K562 (cell line): ENCODE results near the gene ADPRHL1. TPM values are rescaled to one million over a fixed set of nuclear protein-coding genes. Genes with fewer than 3 reads are reported as not detected.

Experiments used
- ATAC-seq: fragments of 200-7000 bp; cut with Tn5 transposase; 3 replicates; pipeline ENCODE4 v1.9.1; 2020; ENCODE audit warnings: moderate library complexity
- BruUV-seq: library from RNA; stranded (reverse); fragments of 400-500 nt; replicated peaks from 2 replicates; lab custom pipeline; 2021; lab: Mats Ljungman, UMichigan
- CTCF ChIA-PET: fragments of 300-600 bp; formaldehyde crosslinking; extraction: SDS; loops from one replicate; lab custom pipeline; 2021; ENCODE audit warnings: low intra/inter-chr PET ratio; lab: Yijun Ruan, JAX
- POLR2A ChIA-PET: fragments of 300-600, 350-650 bp; sonication (Branson Sonifier 250); formaldehyde crosslinking; extraction: SDS; loops from one replicate; lab custom pipeline; 2021; ENCODE audit warnings: antibody characterized with exemption, inconsistent platforms; lab: Yijun Ruan, JAX
- DNase-seq, 4 experiments: peaks; one replicate each; pipeline versions ENCODE4 v3.0.0 to v3.0.0-alpha.2; 2011 to 2018; ENCODE audit warnings: low spot score in 3 of 4, mixed read lengths in 3 of 4; ENCODE audit errors: extremely low read depth in 1 of 4
- FAIRE-seq: peaks from 2 replicates; lab custom pipeline; 2011; peaks lifted over from hg19 to GRCh38; lab: Jason Lieb, UNC
- H2AFZ ChIP-seq: 2 replicates; pipeline ENCODE4 v1.6.0; 2011; ENCODE audit warnings: low read depth, low read length, control low read depth, inconsistent platforms
- H3K27ac ChIP-seq: fragments of 200-600 bp; 3 replicates; pipeline ENCODE4 v1.8.0; 2011; ENCODE audit warnings: low read depth, mild to moderate bottlenecking, control low read depth, inconsistent platforms, low read length, moderate library complexity, mixed read lengths; ENCODE audit errors: extremely low read depth
- H3K27me3 ChIP-seq, 2 experiments: fragments of 300-600 bp in 1 of 2; 2 replicates in 1 of 2; 3 replicates in 1 of 2; pipeline versions ENCODE4 v1.6.0 to v1.8.0; 2011; ENCODE audit warnings: inconsistent platforms in 2 of 2, low read length in 2 of 2, mild to moderate bottlenecking in 1 of 2, mixed read lengths in 1 of 2, moderate library complexity in 1 of 2; ENCODE audit not compliant: control insufficient read depth in 2 of 2, insufficient read depth in 2 of 2
- H3K36me3 ChIP-seq: fragments of 300-600 bp; 3 replicates; pipeline ENCODE4 v1.8.0; 2011; ENCODE audit warnings: mild to moderate bottlenecking, low read length, inconsistent platforms; ENCODE audit not compliant: control insufficient read depth, insufficient read depth
- H3K4me1 ChIP-seq, 2 experiments: fragments of 200-600 bp in 1 of 2; replicated peaks in 1 of 2; 2 replicates in 1 of 2; 3 replicates in 1 of 2; pipeline versions ENCODE4 v1.5.1 to v1.8.0; 2011; ENCODE audit warnings: inconsistent platforms in 2 of 2, low read length in 2 of 2, mild to moderate bottlenecking in 1 of 2, mixed read lengths in 1 of 2, moderate library complexity in 1 of 2; ENCODE audit not compliant: control insufficient read depth in 2 of 2, insufficient read depth in 2 of 2
- H3K4me2 ChIP-seq: 2 replicates; pipeline ENCODE4 v1.6.1; 2011; ENCODE audit warnings: low read length, control low read depth, inconsistent platforms, mixed read lengths; ENCODE audit not compliant: insufficient read depth
- H3K4me3 ChIP-seq: fragments of 200-600 bp; sonication (generic), shearing (Covaris generic); 2 replicates; pipeline ENCODE4 v1.5.1; 2016; ENCODE audit warnings: control low read depth, inconsistent platforms
- H3K79me2 ChIP-seq: fragments of 200-600 bp; 3 replicates; pipeline ENCODE4 v1.8.0; 2011; ENCODE audit warnings: low read length, inconsistent platforms; ENCODE audit not compliant: control insufficient read depth, insufficient read depth
- H3K9ac ChIP-seq, 2 experiments: 2 replicates each; pipeline versions ENCODE4 v1.6.0 to v1.6.1; 2011; ENCODE audit warnings: low read depth in 2 of 2, low read length in 2 of 2, control low read depth in 1 of 2, inconsistent platforms in 1 of 2, mild to moderate bottlenecking in 1 of 2, mixed read lengths in 1 of 2; ENCODE audit not compliant: insufficient read depth in 1 of 2
- H3K9me1 ChIP-seq: one replicate; pipeline ENCODE4 v1.6.0; 2011; ENCODE audit warnings: inconsistent platforms, mild to moderate bottlenecking, low read length, moderate library complexity; ENCODE audit not compliant: control insufficient read depth, insufficient read depth
- H3K9me3 ChIP-seq: replicated peaks from 2 replicates; pipeline ENCODE4 v1.5.1; 2011; ENCODE audit warnings: low read depth, low read length, inconsistent platforms; ENCODE audit not compliant: control insufficient read depth, insufficient read depth
- H4K20me1 ChIP-seq: replicated peaks from 2 replicates; pipeline ENCODE4 v1.6.1; 2011; ENCODE audit warnings: low read length, inconsistent platforms, mixed read lengths; ENCODE audit not compliant: control insufficient read depth, insufficient read depth
- CBX5 ChIP-seq: IDR thresholded peaks from 2 replicates; pipeline ENCODE4 v1.6.1; 2014; ENCODE audit warnings: low read depth, borderline replicate concordance
- CEBPB ChIP-seq: fragments of 450-650 bp; IDR thresholded peaks from 2 replicates; pipeline ENCODE4 v1.6.1; 2016; ENCODE audit warnings: missing genetic modification characterization, missing compliant biosample characterization
- CHD1 ChIP-seq: fragments of 200-600 bp; sonication (generic); IDR thresholded peaks from one replicate; pipeline ENCODE4 v1.6.1; 2012; ENCODE audit warnings: mild to moderate bottlenecking, moderate library complexity, low read length, inconsistent platforms
- EP400 ChIP-seq: fragments of 450-650 bp; IDR thresholded peaks from 2 replicates; pipeline ENCODE4 v1.6.1; 2017; ENCODE audit warnings: antibody characterized with exemption, mild to moderate bottlenecking, moderate library complexity
- NFXL1 ChIP-seq: fragments of 450-650 bp; formaldehyde crosslinking; IDR thresholded peaks from 2 replicates; pipeline ENCODE4 v1.4.0; 2021; ENCODE audit warnings: mild to moderate bottlenecking
- NRF1 ChIP-seq, 2 experiments: fragments of 450-650 bp; IDR thresholded peaks in 1 of 2; conservative IDR thresholded peaks in 1 of 2; 2 replicates each; pipeline ENCODE4 v1.6.1; 2014; ENCODE audit warnings: mild to moderate bottlenecking in 2 of 2
- SIN3A ChIP-seq, 2 experiments: fragments of 150-350 bp in 1 of 2; IDR thresholded peaks; 2 replicates each; pipeline ENCODE4 v1.6.1; 2011 to 2016; ENCODE audit warnings: borderline replicate concordance in 2 of 2, low read depth in 2 of 2, low read length in 2 of 2, mild to moderate bottlenecking in 2 of 2, moderate library complexity in 2 of 2; ENCODE audit not compliant: control insufficient read depth in 1 of 2
- SIRT6 ChIP-seq: IDR thresholded peaks from one replicate; pipeline ENCODE4 v1.6.1; 2012; ENCODE audit warnings: low read depth, mild to moderate bottlenecking, control low read depth, inconsistent platforms, low read length, moderate library complexity
- TFAM ChIP-seq: fragments of 250-450 bp; sonication (Bioruptor Pico); conservative IDR thresholded peaks from 2 replicates; pipeline ENCODE4 v1.5.0; 2021; ENCODE audit warnings: mild to moderate bottlenecking, moderate library complexity
- ZFP30 ChIP-seq: fragments of 250-450 bp; sonication (Bioruptor Pico); IDR thresholded peaks from 2 replicates; pipeline ENCODE4 v1.8.0; 2022; ENCODE audit warnings: moderate library complexity, mild to moderate bottlenecking, inconsistent platforms, borderline replicate concordance
- WGBS: fragments of 100-300 bp; shearing (Covaris generic); methylation state at CpG from one replicate; pipeline ENCODE4 v1.1.6; 2016; ENCODE audit warnings: low coverage, mixed read lengths; ENCODE audit not compliant: insufficient coverage; ENCODE audit errors: missing lambda C conversion rate; 5-methylcytosine and 5-hydroxymethylcytosine counted together
- in situ Hi-C: fragments of 300-500 bp; cut with MboI; formaldehyde crosslinking; loops from 4 replicates; pipeline ENCODE4 v1.15.0; 2018; ENCODE audit warnings: inconsistent platforms, mixed read lengths
- intact Hi-C: fragments of 100-400 bp; cut with micrococcal nuclease; formaldehyde crosslinking; loops from 2 replicates; pipeline ENCODE4 v1.14.2; 2022
- polyA plus RNA-seq, 8 experiments: library from polyadenylated mRNA; depleted of rRNA in 4 of 8; stranded (reverse) in 5 of 8; unstranded in 3 of 8; fragments of >200 nt; fragmentation: Nextera tagmentation in 2 of 8; fragmentation: Illumina TruSeq in 1 of 8; extraction: Ambion mirVana in 2 of 8; extraction: Trizol in 1 of 8; gene quantifications; 2 replicates each; pipeline versions ENCODE4 v1.2.1 to v1.2.3, GENCODE V29; 2011 to 2014; ENCODE audit warnings: inconsistent platforms in 1 of 8, missing spikeins in 1 of 8
- total RNA-seq, 7 experiments: library from RNA; depleted of rRNA in 6 of 7; stranded (reverse); fragments of >200 nt in 6 of 7; fragmentation: Illumina TruSeq in 2 of 7; extraction: Trizol in 2 of 7; gene quantifications; 2 replicates each; pipeline versions ENCODE4 v1.2.1 to v1.2.3, GENCODE V29; 2011 to 2021; ENCODE audit warnings: low replicate concordance in 1 of 7
- TF ChIP-seq, protein P1 (sequence below), 2 experiments: IDR thresholded peaks; 2 replicates each; pipeline ENCODE4 v1.6.1; 2012; ENCODE audit warnings: improper control_type of control experiment in 2 of 2, low read depth in 2 of 2, low read length in 2 of 2, borderline replicate concordance in 1 of 2

The ADPRHL1 gene
- total and polyA plus RNA-seq, 9 of the 15 experiments (the other 6 are each of a cell fraction or from before 2014, with no cell fraction given) = 0.06 to 0.76 (median 0.37) TPM; not detected in 1

DNA sequence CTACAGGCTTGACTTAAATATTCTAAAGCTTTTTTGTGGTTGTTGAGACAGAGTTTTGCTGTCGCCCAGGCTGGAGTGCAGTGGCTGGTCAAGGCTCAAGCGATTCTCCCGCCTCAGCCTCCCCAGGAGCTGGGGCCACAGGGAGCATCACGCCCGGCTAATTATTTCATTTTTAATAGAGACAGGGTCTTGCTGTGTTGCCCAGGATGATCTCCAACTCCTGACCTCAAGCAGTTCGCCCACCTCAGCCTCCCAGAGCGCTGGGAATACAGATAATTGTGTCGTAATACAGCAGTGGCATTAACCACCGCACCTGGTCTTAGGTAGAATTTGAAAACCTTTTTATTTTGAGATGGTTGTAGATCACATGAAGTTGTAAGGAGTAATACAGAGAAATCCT lies 38.7 kb upstream of the ADPRHL1 start:
- H3K9me3 ChIP-seq = no peaks in the 10 kb centered on the region
- peak; percentile 51 for FAIRE-seq
- POLR2A ChIA-PET = no interaction called here
- 5% methylated on average over 9 of the region's 9 CpGs for WGBS
- peak overlapping the region; percentile 89 for H3K4me3 ChIP-seq
- H3K36me3 ChIP-seq = peaks cover 42% of the 10 kb centered on the region; the same call in 2 of the 3 replicates
- H3K27me3 ChIP-seq = no peaks in the 10 kb centered on the region
- TF ChIP-seq CEBPB (tag) (0 out of 2 replicates have a peak, but pooled peaks have one; percentile 14), TFAM (no peak), NRF1 (conservative IDR thresholded peaks at IDR 0.05 in 1 of 2, IDR thresholded peaks at IDR 0.05 in 1 of 2) (peak in 1 of 2 experiments; percentile 49)
- H4K20me1 ChIP-seq = peaks cover 1% of the 10 kb centered on the region
- peak overlapping the region; percentile 88 for H3K27ac ChIP-seq
- CTCF ChIA-PET = no interaction called here
- peak overlapping the region; percentile 50; the same call in 1 of the 2 replicates for H2AFZ ChIP-seq
- intact Hi-C loops = no loop called here
- BruUV-seq = no TSS peak
- H3K4me1 ChIP-seq = peaks cover 15 to 36% of the 10 kb centered on the region in 2 experiments
- peaks cover 95% of the 10 kb centered on the region for H3K79me2 ChIP-seq
- peak overlapping the region; percentile 87 to 93 for H3K9ac ChIP-seq
- ATAC-seq = no peak
- peak overlapping the region; percentile 71 for H3K4me2 ChIP-seq
- in situ Hi-C loops = loop anchor here (10.0 kb wide), 1 partner anchor 233 kb away; no protein-coding TSS in a partner anchor
- peak in 1 of 4 experiments; percentile 16 for DNase-seq
- peaks cover 3% of the 10 kb centered on the region for H3K9me1 ChIP-seq

DNA sequence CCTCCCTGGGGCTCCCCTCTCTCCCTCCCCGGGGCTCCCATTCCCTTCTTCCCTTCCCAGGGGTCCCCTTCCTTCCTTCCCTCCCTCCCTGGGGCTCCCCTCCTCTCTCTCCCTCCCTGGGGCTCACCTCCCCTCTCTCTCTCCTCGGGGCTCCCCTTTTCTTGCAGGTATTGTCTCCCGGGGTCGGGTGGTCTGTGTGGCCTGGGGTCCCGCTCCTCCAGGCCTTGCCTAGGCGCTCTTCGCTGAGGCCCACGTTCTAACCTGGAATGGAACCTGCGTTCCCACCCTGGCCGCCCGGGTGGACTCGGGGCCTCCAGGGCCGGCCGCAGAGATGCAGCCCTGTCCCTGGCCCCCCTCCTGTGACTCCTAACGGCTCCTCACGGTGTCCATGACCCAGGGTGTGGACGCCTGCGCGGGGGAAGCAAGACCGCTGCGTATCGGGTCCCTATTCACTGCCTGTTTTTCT lies 38.2 kb upstream of the ADPRHL1 start:
- H3K4me3 ChIP-seq = peak overlapping the region; percentile 89
- CTCF ChIA-PET = no interaction called here
- H3K9me1 ChIP-seq = peaks cover 6% of the 10 kb centered on the region
- H3K4me2 ChIP-seq = peak overlapping the region; percentile 71
- peak overlapping the region; percentile 87 to 93 for H3K9ac ChIP-seq
- peaks cover 95% of the 10 kb centered on the region for H3K79me2 ChIP-seq
- DNase-seq = peak; percentile 16 to 68 (median 44)
- no peaks in the 10 kb centered on the region for H3K27me3 ChIP-seq
- ATAC-seq = peak; percentile 70
- peaks cover 40% of the 10 kb centered on the region; the same call in 2 of the 3 replicates for H3K36me3 ChIP-seq
- peak overlapping the region; percentile 50; the same call in 1 of the 2 replicates for H2AFZ ChIP-seq
- under 1% methylated on average over 14 of the region's 22 CpGs for WGBS
- BruUV-seq = no TSS peak
- intact Hi-C loops = no loop called here
- peak overlapping the region; percentile 88 for H3K27ac ChIP-seq
- POLR2A ChIA-PET = no interaction called here
- H3K4me1 ChIP-seq = peaks cover 15 to 36% of the 10 kb centered on the region in 2 experiments
- in situ Hi-C loops = loop anchor here (10.0 kb wide), 1 partner anchor 233 kb away; no protein-coding TSS in a partner anchor
- no peaks in the 10 kb centered on the region for H3K9me3 ChIP-seq
- no peaks in the 10 kb centered on the region; the same call in none of the 2 replicates for H4K20me1 ChIP-seq
- FAIRE-seq = no peak
- no peak for TF ChIP-seq NFXL1
- peak; percentile 28; the same call in 1 of the 2 replicates for TF ChIP-seq EP400
- TF ChIP-seq SIN3A (IDR thresholded peaks at IDR 0.05; ENCODE audit: borderline replicate concordance in 2 of 2, control insufficient read depth in 1 of 2, low read depth in 2 of 2, low read length in 2 of 2) = no peak
- TF ChIP-seq CBX5 = no peak
- TF ChIP-seq ZFP30 (CRISPR knock-in tag) = no peak
- TF ChIP-seq, protein P1, sequence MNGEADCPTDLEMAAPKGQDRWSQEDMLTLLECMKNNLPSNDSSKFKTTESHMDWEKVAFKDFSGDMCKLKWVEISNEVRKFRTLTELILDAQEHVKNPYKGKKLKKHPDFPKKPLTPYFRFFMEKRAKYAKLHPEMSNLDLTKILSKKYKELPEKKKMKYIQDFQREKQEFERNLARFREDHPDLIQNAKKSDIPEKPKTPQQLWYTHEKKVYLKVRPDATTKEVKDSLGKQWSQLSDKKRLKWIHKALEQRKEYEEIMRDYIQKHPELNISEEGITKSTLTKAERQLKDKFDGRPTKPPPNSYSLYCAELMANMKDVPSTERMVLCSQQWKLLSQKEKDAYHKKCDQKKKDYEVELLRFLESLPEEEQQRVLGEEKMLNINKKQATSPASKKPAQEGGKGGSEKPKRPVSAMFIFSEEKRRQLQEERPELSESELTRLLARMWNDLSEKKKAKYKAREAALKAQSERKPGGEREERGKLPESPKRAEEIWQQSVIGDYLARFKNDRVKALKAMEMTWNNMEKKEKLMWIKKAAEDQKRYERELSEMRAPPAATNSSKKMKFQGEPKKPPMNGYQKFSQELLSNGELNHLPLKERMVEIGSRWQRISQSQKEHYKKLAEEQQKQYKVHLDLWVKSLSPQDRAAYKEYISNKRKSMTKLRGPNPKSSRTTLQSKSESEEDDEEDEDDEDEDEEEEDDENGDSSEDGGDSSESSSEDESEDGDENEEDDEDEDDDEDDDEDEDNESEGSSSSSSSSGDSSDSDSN (IDR thresholded peaks at IDR 0.05; ENCODE audit: borderline replicate concordance in 1 of 2, low read depth in 2 of 2, low read length in 2 of 2) = peak in 1 of 2 experiments; percentile 80; a peak in 1 of 4 replicates
- TF ChIP-seq CHD1 = peak; percentile 48
- TF ChIP-seq SIRT6 = no peak
